GM12878 (cell line): ENCODE data around the gene ATP13A4. TPM values are rescaled to one million over a fixed set of nuclear protein-coding genes. Genes with fewer than 3 reads are reported as not detected.

Source experiments
- ATAC-seq: fragments of 200-7000 bp; cut with Tn5 transposase; 3 replicates; pipeline ENCODE4 v1.9.1; 2020; ENCODE audit warnings: mild to moderate bottlenecking, moderate library complexity
- BruUV-seq: library from RNA; stranded (reverse); fragments of 400-500 nt; replicated peaks from 2 replicates; lab custom pipeline; 2021; lab: Mats Ljungman, UMichigan
- CTCF ChIA-PET: fragments of 300-600 bp; sonication (Branson Sonifier 250); formaldehyde crosslinking; extraction: SDS; loops from one replicate; lab custom pipeline; 2021; ENCODE audit warnings: inconsistent platforms; lab: Yijun Ruan, JAX
- POLR2A ChIA-PET: fragments of 350-600 bp; formaldehyde crosslinking; extraction: SDS; loops from one replicate; lab custom pipeline; 2021; ENCODE audit warnings: inconsistent platforms; lab: Charles Lee
- RAD21 ChIA-PET: fragments of 300-600 bp; sonication (Branson Sonifier 250); formaldehyde crosslinking; loops from one replicate; lab custom pipeline; 2023; ENCODE audit warnings: antibody characterized with exemption; ENCODE audit not compliant: unreplicated experiment; lab: Charles Lee
- SMC1A ChIA-PET: fragments of 300-600 bp; sonication (Branson Sonifier 250); formaldehyde crosslinking; loops from one replicate; lab custom pipeline; 2023; ENCODE audit not compliant: unreplicated experiment, uncharacterized antibody; lab: Charles Lee
- DNase-seq: peaks from one replicate; pipeline ENCODE4 v3.0.0-alpha.2; 2011; ENCODE audit warnings: low read depth, low spot score
- FAIRE-seq: peaks from 3 replicates; lab custom pipeline; 2011; peaks lifted over from hg19 to GRCh38; lab: Jason Lieb, UNC
- H2AFZ ChIP-seq: 2 replicates; pipeline ENCODE4 v1.6.0; 2011; ENCODE audit warnings: low read depth, low read length, control low read depth; ENCODE audit not compliant: control insufficient read depth
- H3K27ac ChIP-seq: 2 replicates; pipeline ENCODE4 v1.5.1; 2011; ENCODE audit warnings: control low read depth; ENCODE audit not compliant: control insufficient read depth, insufficient read depth
- H3K27me3 ChIP-seq, 2 experiments: replicated peaks in 1 of 2; 2 replicates each; pipeline versions ENCODE4 v1.6.0 to v1.6.1; 2011; ENCODE audit warnings: low read length in 1 of 2; ENCODE audit not compliant: control insufficient read depth in 2 of 2, insufficient read depth in 2 of 2
- H3K36me3 ChIP-seq, 2 experiments: 2 replicates each; pipeline ENCODE4 v1.5.1; 2011; ENCODE audit warnings: low read length in 1 of 2; ENCODE audit not compliant: control insufficient read depth in 2 of 2, insufficient read depth in 2 of 2
- H3K4me1 ChIP-seq: 2 replicates; pipeline ENCODE4 v1.6.1; 2011; ENCODE audit warnings: mild to moderate bottlenecking, low read length, moderate library complexity, mixed read lengths; ENCODE audit not compliant: control insufficient read depth, insufficient read depth
- H3K4me2 ChIP-seq: 2 replicates; pipeline ENCODE4 v1.6.0; 2011; ENCODE audit warnings: control low read depth; ENCODE audit not compliant: control insufficient read depth, insufficient read depth
- H3K4me3 ChIP-seq: fragments of 200-600 bp; sonication (generic); 2 replicates; pipeline ENCODE4 v1.5.1; 2016
- H3K79me2 ChIP-seq: 2 replicates; pipeline ENCODE4 v1.6.0; 2011; ENCODE audit warnings: low read length; ENCODE audit not compliant: control insufficient read depth, insufficient read depth
- H3K9ac ChIP-seq: 2 replicates; pipeline ENCODE4 v1.8.0; 2011; ENCODE audit warnings: low read length, control low read depth, mixed read lengths; ENCODE audit not compliant: control insufficient read depth, insufficient read depth
- H3K9me3 ChIP-seq: replicated peaks from 3 replicates; pipeline ENCODE4 v1.5.1; 2011; ENCODE audit warnings: mild to moderate bottlenecking, low read length; ENCODE audit not compliant: control insufficient read depth, insufficient read depth
- H4K20me1 ChIP-seq: 2 replicates; pipeline ENCODE4 v1.6.0; 2011; ENCODE audit not compliant: control insufficient read depth, insufficient read depth
- ATF7 ChIP-seq: fragments of 450-650 bp; IDR thresholded peaks from 2 replicates; pipeline ENCODE4 v1.6.1; 2016; ENCODE audit warnings: low read depth, mild to moderate bottlenecking
- BHLHE40 ChIP-seq, 2 experiments: fragments of 450-650 bp in 1 of 2; IDR thresholded peaks; 2 replicates each; pipeline ENCODE4 v1.6.1; 2011 to 2017; ENCODE audit warnings: low read depth in 2 of 2, borderline replicate concordance in 1 of 2, improper control_type of control experiment in 1 of 2, low read length in 1 of 2, mild to moderate bottlenecking in 1 of 2
- FOXM1 ChIP-seq: IDR thresholded peaks from 2 replicates; pipeline ENCODE4 v1.6.1; 2012; ENCODE audit warnings: low read depth, mild to moderate bottlenecking, inconsistent platforms, low read length, moderate library complexity
- MEF2B ChIP-seq: fragments of 450-650 bp; IDR thresholded peaks from 2 replicates; pipeline ENCODE4 v1.6.1; 2018; ENCODE audit warnings: mild to moderate bottlenecking, moderate library complexity; ENCODE audit not compliant: partially characterized antibody, poor library complexity, severe bottlenecking
- SP1 ChIP-seq: IDR thresholded peaks from one replicate; pipeline ENCODE4 v1.6.1; 2011; ENCODE audit warnings: low read depth, low read length
- WGBS: methylation state at CpG from one replicate; pipeline ENCODE4 v1.1.6; 2016; ENCODE audit warnings: low lambda C conversion rate; ENCODE audit not compliant: insufficient replicate concordance, insufficient coverage; ENCODE audit errors: missing lambda C conversion rate; 5-methylcytosine and 5-hydroxymethylcytosine counted together
- in situ Hi-C: fragments of 300-500 bp; cut with MboI; formaldehyde crosslinking; loops from 9 replicates; pipeline ENCODE4 v1.14.3; 2018; ENCODE audit warnings: mixed read lengths
- intact Hi-C: fragments of 100-400 bp; cut with micrococcal nuclease; formaldehyde crosslinking; loops from one replicate; pipeline ENCODE4 v1.14.2; 2022; ENCODE audit not compliant: unreplicated experiment
- polyA plus RNA-seq, 11 experiments: library from polyadenylated mRNA; depleted of rRNA in 4 of 11; unstranded in 6 of 11; stranded (reverse) in 5 of 11; fragments of >200 nt; fragmentation: Nextera tagmentation in 4 of 11; fragmentation: Illumina TruSeq in 1 of 11; extraction: Ambion mirVana in 4 of 11; extraction: Trizol in 1 of 11; gene quantifications; 1 replicate in 1 of 11; 2 replicates in 10 of 11; pipeline versions ENCODE4 v1.2.1 to v1.2.3, GENCODE V29; 2011 to 2016; ENCODE audit warnings: inconsistent platforms in 2 of 11, missing spikeins in 2 of 11, low read depth in 1 of 11
- total RNA-seq, 4 experiments: library from RNA; depleted of rRNA in 3 of 4; stranded (reverse); fragments of >200 nt in 3 of 4; fragmentation: Illumina TruSeq in 1 of 4; extraction: Trizol in 1 of 4; gene quantifications; 2 replicates each; pipeline versions ENCODE4 v1.2.1 to v1.2.3, GENCODE V29; 2013 to 2021
- TF ChIP-seq, protein P1 (sequence below): fragments of 450-650 bp; conservative IDR thresholded peaks from 2 replicates; pipeline ENCODE4 v1.6.1; 2017; ENCODE audit warnings: mild to moderate bottlenecking, moderate library complexity
- TF ChIP-seq, protein P2 (sequence below): IDR thresholded peaks from 2 replicates; pipeline ENCODE4 v1.6.1; 2011; ENCODE audit warnings: mild to moderate bottlenecking, low read depth, low read length, moderate library complexity; ENCODE audit not compliant: insufficient replicate concordance

The ATP13A4 gene
- total and polyA plus RNA-seq, 10 of the 15 experiments (the other 5 are each of a cell fraction or from before 2014, with no cell fraction given), result 0.29 to 1.7 (median 1.0) TPM; not detected in 1

DNA sequence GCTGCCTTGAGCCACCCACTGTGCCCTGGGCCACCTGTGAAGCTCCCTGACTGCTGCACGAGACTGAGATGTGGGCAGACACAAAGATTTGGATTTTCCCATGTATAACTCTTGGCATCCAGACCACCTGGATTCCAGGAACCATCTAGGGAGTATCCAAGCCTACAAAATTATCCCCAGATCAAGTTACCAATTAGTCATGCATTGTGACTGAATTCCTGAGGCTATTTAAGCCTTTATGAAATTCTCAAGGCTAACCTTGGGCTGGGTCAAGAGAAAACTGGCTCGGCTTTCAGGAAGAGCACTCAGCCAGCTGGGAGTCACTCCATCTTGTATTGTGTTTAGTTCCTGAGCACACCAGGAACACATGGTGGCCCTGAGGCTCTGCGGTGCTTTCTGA lies 162.8 kb downstream of the ATP13A4 start (continued):
- no peak for TF ChIP-seq MEF2B

DNA sequence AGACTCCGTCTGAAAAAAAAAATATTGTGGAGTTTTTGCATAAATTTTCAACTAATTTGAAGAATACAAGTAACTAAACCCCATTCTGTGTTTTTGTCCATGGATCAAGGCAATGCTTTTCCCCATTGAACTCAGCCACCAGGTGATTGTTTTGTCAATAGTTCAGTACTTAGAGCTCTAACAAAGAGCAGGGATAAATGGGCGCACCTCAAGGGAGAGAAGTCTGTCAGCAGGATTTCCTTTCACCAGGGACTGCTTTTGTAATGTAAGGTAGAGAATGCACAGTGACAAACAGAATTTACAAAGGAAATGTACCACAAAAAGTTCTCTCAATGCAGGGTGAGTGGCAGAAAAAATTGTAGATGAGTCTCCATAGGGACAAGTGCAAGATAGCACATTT lies 165.4 kb downstream of the ATP13A4 start:
- ATAC-seq, result no peak

More for the DNA sequence above, 165.4 kb downstream of the ATP13A4 start:
- ChIA-PET CTCF (interaction anchor here (1.2 kb wide), 1 partner anchor 92 kb away, joined by 3 read pairs; no protein-coding TSS in a partner anchor), POLR2A (no interaction called here), RAD21 (no interaction called here), SMC1A (no interaction called here)
- Histone ChIP-seq H2AFZ (no peak overlapping the region), H3K4me2 (no peak overlapping the region), H3K79me2 (no peaks in the 10 kb centered on the region), H3K9ac (no peak overlapping the region), H3K4me1 (no peaks in the 10 kb centered on the region), H4K20me1 (no peaks in the 10 kb centered on the region), H3K4me3 (no peak overlapping the region), H3K27me3 (no peaks in the 10 kb centered on the region; a peak in 2 of 4 replicates), H3K36me3 (no peaks in the 10 kb centered on the region), H3K27ac (no peak overlapping the region), H3K9me3 (no peaks in the 10 kb centered on the region)
- in situ Hi-C loops, result no loop called here
- no peak for FAIRE-seq
- intact Hi-C loops, result no loop called here
- 30% methylated on average over 2 of the region's 2 CpGs for WGBS
- DNase-seq, result no peak
- TF ChIP-seq ATF7 (no peak), SP1 (no peak), BHLHE40 (IDR thresholded peaks at IDR 0.05; ENCODE audit: borderline replicate concordance in 1 of 2, low read depth in 2 of 2, low read length in 1 of 2) (no peak), FOXM1 (no peak)
- TF ChIP-seq, protein P1, sequence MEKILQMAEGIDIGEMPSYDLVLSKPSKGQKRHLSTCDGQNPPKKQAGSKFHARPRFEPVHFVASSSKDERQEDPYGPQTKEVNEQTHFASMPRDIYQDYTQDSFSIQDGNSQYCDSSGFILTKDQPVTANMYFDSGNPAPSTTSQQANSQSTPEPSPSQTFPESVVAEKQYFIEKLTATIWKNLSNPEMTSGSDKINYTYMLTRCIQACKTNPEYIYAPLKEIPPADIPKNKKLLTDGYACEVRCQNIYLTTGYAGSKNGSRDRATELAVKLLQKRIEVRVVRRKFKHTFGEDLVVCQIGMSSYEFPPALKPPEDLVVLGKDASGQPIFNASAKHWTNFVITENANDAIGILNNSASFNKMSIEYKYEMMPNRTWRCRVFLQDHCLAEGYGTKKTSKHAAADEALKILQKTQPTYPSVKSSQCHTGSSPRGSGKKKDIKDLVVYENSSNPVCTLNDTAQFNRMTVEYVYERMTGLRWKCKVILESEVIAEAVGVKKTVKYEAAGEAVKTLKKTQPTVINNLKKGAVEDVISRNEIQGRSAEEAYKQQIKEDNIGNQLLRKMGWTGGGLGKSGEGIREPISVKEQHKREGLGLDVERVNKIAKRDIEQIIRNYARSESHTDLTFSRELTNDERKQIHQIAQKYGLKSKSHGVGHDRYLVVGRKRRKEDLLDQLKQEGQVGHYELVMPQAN, result no peak
- TF ChIP-seq, protein P2, sequence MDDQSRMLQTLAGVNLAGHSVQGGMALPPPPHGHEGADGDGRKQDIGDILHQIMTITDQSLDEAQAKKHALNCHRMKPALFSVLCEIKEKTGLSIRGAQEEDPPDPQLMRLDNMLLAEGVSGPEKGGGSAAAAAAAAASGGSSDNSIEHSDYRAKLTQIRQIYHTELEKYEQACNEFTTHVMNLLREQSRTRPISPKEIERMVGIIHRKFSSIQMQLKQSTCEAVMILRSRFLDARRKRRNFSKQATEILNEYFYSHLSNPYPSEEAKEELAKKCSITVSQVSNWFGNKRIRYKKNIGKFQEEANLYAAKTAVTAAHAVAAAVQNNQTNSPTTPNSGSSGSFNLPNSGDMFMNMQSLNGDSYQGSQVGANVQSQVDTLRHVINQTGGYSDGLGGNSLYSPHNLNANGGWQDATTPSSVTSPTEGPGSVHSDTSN, result no peak
- no TSS peak for BruUV-seq
